HG03196 (cell line): ENCODE results near the gene HPS1.
"Not testable (repeated sequence)": the region's sequence is repeated elsewhere in the genome, so short reads cannot be mapped to it uniquely, and the experiment has no call there.

Experiments used
- ATAC-seq: cut with Tn5 transposase; IDR thresholded peaks from one replicate; pipeline ENCODE4 v1.9.1; 2021; ENCODE audit not compliant: unreplicated experiment

HPS1 gene

DNA sequence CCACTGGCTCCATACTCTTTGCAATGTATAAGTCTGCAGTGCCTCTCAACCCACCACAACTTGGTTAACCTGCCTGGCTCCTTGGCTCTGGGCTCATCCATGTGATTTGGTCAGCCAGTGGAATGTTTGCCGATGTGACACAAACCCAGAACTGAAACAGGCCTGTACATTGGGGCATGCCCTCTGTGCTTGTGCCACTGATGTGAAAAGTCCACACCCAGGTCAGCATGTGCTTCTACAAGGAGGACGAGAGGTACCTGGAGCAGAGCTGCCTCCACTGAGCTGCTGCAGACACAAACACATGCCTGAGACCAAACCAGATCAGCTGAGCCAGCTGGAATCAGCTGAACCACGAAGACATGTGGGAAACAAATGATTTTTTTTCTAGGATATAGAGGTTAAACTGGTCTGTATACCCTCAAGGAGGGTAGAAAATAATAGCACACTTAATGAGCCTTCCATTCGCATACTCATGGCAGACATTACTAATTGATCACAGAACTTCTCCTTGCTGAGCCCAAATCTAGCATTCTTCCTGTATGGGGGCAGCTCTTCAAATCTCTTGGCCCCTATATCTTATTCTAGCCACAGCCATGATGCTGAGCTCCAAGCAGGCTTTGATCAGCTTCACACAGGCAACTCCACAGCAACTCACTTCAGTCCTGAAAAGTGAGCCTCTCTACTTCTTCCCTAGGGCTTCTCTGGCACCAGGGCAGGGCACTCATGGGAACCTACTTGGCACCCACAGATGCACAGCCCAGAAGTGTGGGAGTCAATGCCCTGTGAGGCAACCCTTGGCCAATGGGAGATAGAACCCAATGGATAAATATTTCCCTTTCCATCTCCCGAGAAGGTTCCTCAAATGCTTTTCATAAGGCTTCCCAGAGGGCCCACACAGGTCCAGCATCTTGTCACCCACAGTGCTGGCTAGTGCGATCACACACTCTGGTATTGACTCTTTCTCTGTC lies 50.4 kb downstream of the HPS1 start:
- ATAC-seq, result no peak

DNA sequence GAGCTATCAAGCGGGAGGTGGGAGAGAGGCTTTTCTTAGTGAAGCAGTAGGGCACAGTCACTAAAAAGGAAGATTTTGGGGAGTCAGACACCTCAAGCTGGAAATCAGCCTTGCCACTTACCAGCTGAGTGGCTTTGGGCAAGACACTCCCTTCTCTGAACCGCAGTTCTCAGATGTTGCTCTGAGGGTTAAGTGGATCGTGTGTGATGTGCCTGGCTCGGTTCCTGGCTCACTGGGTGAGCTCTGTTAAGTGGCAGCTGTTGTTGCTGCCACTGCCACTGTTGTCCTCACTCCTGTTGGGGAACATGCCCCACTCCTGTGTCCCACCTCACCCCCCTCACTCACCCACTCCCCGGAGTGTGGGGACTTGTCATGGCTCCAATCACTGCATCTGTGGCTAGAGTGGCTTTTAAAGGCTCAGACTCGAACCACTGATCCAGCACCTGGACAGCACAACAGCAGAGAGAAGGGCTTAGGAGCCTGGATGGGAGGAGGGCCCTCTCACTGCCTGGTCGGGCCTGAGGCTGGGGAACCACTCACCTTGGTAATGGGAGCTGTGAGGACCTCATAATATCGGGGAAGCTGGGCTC lies 51.8 kb downstream of the HPS1 start:
- no peak for ATAC-seq

DNA sequence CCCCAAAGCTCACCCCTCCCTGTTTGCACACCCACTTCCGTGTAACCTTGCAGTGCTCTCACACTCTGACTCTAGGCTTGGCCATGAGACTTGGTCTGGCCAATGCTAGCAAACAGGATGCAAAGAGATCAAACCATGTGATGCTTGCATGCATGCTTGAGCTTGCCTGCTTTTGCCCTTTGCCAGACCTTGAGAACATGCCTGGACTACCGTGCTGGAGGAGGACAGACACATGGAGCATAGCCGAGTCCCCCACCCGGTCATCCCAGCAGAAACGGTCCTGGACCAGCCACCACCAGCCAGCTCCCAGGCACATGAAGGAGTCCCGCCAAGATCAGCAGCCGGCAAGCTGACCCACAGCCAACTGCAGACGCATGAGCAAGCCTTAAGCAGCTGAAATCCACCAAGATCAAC lies 55.1 kb downstream of the HPS1 start:
- ATAC-seq, result no peak

DNA sequence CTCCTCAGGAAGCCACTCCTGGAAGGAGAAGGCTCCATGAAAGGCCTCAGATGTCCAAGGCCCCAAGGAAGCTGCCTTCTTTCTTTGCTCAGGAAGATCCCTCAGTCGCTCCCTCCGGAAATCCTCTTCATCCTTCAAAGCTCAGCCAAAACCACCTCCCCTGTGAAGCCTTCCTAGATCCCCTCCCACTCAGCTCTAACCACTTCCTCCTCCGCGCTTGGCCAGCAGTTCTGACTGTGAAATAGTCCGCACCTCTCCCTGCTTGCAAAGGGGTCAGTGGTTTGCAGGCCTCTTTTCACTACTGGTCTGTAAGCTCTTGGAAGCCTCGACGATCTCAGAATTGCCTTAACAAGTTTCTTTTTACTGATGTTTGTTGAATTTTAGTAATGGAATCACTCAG lies 55.7 kb downstream of the HPS1 start:
- no peak for ATAC-seq

DNA sequence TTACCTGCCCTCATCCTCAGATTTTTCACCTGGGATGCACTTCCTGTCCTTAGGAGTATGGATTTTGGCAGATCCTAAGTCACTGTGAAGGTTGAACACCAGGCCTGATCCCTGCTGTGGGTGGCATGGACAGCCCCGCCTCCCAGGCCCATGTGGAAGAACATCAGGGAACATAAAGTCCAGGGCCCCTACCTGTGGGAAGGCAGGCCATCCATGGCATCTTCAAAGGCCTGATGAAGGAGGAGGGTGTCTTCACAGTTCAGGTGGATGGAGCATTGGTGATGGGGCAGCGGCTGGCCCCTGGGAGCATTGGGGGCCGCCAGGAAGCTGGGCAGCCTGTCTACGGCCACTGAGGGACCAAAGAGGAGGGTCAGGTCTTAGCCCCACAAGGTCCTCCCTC lies 56.3 kb downstream of the HPS1 start:
- ATAC-seq, result no peak

DNA sequence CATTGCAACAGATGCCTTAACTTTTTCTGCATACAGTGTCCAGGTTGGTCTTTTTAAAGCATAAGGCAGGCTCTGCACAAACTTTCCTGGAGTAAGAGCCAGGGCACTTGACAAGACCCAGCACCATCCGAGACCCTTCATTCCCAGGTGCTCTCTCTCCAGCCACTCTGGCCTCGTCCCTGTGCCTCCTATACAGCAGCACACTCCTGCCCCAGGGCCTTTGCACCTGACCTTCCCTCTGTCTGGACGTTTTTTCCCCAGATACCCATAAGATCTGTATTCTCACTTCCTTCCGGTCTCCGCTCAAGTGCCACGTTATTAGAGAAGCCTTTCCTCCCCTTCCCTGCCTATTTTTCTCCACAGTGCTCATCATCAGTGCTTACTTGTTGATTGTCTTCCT lies 57.3 kb downstream of the HPS1 start:
- no peak for ATAC-seq

DNA sequence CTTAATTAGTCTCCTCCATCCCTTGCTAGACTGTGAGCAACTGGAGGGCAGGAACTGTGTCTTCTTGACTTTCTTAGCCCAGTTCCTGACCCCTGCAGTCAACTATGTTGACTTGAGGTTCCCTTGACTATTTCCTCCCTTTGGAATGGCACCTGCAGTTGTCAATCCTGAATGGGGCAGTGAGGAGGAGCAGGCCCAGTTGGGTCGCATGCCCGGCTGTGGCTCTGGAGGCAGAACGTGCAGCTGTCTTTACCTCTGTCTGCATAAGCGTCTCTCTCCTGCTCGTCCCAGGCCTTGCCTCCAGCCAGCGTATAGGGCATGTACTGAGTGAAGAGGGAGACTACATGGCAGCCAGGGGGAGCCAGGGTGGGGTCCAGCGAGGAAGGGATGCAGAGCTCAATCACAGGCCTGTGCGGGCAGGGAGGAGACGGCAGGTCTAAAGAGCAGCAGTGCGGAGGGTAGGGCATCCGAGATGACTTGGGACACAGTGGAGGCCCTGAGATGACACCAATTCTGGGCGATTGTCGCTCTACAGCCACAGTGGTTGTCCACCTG lies 58.6 kb downstream of the HPS1 start:
- no peak for ATAC-seq

DNA sequence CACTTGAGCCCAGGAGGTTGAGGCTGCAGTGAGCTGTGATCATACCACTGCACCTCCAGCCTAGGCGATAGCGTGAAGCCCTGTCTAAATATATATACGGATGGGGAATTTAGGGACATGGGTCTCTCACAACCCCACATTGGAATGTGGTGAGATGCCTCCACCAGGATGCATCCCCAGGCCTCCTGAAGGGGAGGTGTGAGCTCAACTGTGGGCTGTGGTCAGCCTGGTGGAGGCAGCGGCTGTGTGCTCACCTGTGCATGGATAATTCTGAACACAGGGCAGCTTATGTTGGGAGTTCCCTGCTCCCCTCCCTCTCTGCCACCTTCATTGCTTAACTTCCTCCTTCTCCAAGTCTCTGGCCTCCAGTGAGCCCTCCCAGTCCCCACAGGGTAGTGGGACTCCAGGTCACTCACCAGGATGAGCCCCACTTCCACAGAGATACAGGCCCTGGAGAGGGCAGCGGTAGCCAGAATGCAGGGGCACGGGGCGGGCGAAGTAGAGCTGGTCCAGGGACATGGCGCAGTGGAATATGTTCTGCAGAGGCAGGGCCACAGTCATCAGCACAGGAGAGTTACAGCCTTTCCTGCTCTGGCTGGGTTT lies 62.1 kb downstream of the HPS1 start:
- ATAC-seq, result no peak

DNA sequence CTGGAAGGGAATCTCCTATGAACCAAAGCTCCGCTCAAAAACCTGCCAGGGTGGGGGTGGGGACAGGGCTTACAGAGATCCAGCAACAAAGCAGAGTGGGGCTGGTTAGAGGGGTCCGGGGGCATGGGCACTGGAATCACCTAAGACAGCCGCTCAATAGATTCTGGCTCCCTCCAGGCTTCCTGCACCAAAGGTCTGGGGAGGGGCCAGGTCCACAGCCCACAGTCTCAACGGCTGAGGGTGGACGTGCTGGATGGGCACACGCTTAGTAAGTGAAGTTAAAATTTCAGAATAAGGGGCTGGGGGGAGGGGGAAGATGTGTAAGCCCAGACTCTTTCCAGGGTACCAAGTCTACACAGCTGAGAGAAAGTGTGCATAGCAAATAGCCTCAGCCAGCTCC lies 62.9 kb downstream of the HPS1 start:
- ATAC-seq, result no peak

DNA sequence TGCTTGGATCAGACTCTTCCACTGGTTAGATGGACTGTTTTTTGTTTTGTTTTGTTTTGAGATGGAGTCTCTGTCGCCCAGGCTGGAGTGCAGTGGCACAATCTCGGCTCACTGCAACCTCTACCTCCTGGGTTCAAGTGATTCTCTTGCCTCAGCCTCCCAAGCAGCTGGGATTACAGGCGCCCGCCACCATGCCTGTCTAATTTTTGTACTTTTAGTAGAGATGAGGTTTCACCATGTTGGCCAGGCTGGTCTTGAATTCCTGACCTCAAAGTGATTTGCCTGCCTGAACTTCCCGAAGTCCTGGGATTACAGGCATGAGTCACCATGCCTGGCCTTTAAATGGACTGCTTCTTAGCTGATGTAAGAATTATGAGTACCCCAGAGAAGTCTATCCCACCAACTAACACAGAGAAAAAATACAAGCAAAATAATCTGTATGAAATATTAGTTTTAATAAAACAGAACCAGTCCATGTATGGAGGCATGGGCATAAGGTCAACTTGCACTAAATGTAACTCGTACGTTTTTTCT lies 63.5 kb downstream of the HPS1 start:
- not testable (repeated sequence) for ATAC-seq

DNA sequence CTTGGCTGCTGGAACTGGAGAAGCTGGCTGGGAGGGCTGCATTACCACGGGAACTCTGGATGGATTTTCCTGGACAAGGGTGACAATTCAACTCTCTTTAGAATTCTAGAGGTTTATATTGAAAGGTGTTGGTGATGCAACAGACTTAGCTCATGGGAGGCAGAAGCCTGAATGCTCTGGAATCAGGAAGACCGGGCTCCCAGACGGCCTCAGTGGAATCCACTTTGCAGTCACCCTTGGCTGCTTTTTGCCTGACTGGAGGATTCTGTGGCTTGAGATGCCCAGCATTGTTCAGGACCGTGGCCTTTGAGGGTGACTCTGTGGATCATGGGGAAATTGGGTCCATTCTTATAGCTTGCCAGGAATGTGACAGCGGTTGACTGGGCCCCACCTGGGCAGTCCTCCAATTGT lies 64.0 kb downstream of the HPS1 start:
- no peak for ATAC-seq

DNA sequence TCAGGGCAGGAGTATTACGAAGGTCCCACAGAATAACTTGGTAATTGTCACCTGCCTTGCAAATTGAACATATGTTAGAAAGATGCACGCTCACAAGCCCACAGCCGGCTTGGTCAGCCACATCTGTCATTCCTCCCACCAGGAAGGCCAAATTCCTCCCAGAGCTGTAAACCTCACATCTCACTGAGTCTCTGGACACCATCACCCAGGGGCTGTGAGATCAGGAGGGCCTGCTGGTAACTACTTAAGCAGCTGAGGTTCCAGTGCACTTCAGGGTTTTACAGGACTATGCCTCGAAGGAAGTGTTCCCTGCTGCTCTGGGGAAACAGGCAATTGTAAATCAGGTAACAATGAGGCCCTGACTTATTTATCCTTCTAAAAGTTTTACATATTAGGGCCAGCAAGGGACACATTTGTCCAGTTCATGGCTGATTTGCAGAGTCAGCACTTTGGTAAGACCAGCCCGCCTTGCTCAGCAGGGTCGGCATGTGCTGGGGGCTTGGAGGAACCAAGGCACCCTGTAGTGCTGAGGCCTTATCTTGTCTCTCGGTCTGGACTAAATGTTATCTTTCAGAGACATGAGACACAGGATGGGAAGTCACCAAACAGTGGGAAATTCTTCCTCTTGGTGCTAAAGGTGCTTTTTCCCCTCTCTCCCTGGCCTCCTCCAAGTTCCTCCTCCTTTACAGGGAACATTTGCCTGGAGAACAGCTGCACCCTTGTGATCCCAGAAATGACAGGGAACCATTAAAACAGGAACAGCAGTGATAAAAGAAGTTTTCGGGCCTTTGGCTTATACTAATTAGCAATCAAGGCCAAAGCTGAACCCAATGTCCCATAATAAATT lies 66.0 kb downstream of the HPS1 start:
- ATAC-seq, result no peak

DNA sequence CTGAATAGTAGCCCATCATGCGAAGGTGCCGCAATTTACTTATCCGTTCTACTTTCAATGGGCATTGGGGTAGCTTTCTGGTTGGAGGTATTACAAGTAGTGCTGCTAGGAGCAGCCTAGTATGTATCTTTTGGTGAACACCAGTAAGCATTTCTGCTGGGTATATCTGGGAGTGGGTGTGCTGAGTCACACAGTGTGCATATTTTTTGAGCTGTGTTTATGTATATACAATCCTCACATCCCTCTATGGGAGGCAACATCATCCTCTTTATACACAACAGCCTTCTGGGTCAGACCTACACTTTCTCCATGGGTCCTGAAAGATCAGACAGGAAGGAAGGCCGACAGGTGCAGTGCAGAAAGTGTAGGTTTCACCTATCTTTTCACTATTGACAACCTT lies 68.0 kb downstream of the HPS1 start:
- ATAC-seq, result no peak

DNA sequence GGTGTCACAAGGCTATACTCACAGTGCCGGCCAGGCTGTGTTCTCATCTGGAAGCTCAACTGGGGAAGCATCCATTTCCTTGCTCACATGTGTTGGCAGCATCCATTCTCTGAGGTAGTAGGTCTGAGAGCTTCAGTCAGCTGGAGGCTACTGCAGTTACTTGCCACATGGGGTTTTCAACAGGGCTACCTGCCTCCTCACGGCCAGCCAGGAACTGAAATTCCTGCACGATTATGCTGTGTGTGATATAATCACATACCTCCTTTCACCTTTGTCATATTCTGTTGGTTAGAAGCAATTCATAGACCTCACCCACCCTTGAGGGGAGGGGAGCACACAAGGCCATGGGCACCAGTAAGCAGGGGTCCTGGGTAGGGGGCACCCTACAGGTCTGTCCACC lies 69.2 kb downstream of the HPS1 start:
- ATAC-seq, result no peak

DNA sequence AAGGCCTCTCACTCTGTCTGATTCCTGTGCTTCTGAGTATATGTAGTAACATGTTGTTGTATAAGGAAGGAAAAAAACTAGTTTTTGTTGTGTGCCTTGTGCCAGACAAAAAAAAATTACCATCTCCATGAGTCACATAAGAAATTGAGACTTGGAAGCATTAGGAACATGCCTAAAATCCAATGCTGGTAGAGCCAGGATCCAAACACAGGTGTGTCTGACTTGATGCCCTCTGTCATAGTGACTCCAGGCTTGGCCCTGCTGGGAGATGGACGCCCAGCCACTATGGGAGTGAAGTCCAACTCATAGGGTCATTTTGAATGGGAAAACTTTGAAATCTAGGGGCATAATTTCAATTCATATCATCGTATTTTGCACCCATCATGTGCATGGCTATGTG lies 69.7 kb downstream of the HPS1 start:
- ATAC-seq, result no peak

DNA sequence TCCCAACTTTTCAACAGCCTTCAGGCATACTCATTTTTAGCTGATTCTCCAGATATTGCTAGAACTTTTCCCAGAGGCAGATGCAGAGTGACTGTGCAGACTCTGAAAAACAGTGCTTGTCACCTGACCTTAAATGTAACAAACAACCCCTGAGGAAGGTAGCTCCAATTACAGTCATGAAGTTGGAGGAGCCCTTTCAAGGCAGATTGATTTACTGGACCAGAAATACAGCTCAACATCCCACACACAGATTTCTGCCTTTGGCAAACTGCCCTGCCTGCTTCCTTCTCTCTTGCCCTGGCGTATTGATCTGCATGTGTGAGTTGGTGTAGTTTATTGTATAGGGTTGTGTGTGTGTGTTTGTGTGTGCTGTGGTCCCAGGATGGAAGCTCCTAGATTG lies 70.2 kb downstream of the HPS1 start:
- no peak for ATAC-seq

DNA sequence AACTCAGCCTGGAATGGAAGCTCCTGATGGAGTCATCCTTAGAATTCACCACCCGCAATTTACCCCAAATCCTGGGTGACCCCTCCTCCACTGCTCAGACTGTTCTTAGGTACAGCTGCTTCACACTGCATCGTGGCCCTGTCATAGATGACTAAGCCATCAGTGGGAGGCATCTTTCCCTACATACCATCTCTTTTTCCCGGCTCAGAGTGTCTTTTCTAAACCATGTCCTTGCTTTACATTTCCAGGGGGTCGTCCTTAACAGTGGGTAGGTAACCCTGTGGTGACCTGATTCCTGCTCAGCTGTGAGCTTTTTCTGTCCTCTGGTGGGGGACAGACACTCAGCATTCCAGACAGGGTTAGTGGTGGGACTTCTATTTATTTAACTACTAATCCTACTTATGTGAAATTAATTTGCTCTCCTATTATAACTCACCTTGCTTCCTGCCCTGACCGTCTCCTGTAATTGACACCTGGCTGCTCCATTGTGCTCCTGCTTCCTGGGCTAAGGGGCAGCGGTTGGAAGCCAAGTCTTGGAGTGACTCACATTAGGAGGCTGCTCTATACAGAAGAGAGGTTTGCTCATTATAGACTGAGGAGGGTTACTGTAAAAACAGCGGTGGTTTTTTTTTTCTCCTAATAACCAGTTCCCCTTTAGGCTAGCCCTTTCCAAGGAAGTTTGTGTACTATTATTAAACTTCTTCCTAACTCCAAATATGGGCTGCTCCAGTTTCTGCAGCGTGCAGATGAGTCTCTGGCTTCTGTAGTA lies 72.3 kb downstream of the HPS1 start:
- no peak for ATAC-seq

DNA sequence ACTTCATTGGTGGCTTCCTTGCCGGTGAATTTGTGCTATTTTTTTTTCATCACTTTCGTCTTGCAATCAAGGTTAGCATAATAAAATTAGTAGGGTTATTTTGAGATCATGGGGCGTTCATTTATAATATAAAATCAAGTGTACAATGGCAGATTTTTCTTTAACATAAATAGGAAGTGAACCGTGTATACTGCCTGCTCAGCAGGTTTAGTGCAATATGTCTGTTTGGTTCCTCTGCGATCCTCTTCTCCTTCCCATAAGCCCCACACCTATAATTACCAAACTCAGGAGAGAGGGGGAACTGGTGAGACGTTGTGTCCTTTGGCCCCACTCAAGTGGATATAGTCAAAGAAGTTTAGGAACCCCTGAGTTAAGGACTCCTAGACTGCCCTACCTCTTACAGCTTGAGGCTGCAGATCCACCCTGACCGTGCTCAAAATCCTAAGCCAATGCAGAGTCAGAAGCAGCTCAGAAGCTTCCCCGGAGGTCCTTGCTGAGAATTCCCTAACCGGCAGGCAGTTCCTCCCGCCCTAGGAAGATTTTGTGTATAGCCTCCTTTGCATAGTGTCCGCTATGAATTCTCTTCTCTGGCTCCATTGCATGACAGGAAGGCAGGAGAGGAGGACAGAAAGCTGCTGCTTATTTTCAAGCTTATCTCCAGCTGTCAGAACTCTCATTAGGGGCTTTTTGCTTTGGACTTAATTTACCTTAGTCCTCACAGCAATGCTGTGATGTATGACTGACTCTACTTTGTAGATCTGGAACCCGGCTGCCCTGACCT lies 73.3 kb downstream of the HPS1 start:
- no peak for ATAC-seq
